ENCODE measurements around the gene TRMT11. TPM values are rescaled to one million over a fixed set of nuclear protein-coding genes. Genes with fewer than 3 reads are reported as not detected.

Gene TRMT11
- total and polyA plus RNA-seq, 2 of the 8 experiments (the other 6 are each of a cell fraction or from before 2014, with no cell fraction given), result 19.7 to 32.4 TPM

DNA sequence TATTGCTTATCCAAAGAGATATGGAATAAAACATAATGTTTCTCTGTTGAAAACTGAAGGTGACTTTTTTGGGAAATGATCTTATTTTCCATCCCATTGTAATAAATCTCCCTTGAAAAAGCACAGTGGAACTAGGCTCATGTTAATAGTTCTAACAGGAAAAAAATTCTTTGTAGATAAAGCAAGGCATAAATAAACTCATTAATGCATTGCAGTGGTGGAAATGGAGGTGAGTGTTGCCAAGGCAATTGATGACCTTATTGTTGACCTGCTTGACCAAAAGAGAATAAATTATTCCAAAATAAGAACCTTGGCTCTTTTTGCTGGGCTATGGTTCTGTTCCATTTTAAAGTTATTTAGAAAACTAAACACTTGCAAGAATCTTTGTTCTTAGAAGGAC, 55.2 kb downstream of the TRMT11 start:
- Histone ChIP-seq H2AK5ac (ENCODE audit: low read depth, low read length) (no peak overlapping the region), H3K79me1 (ENCODE audit: low read depth, low read length) (no peaks in the 10 kb centered on the region), H2BK120ac (replicated peaks; ENCODE audit: low read depth, low read length) (no peak overlapping the region), H2BK12ac (ENCODE audit: low read depth, low read length) (no peak overlapping the region), H4K5ac (ENCODE audit: insufficient read length, low read depth, low read length) (no peak overlapping the region), H3K4me1 (replicated peaks in 1 of 4; ENCODE audit: control insufficient read depth in 3 of 4, insufficient read depth in 4 of 4, low read length in 3 of 4) (no peaks in the 10 kb centered on the region), H3K4ac (replicated peaks; ENCODE audit: insufficient read length, low read depth, low read length) (no peak overlapping the region), H3K9me3 (ENCODE audit: insufficient read depth in 2 of 2, low read depth in 1 of 2, low read length in 1 of 2) (no peaks in the 10 kb centered on the region), H4K91ac (replicated peaks; ENCODE audit: insufficient read length, low read length) (no peak overlapping the region), H3K56ac (replicated peaks; ENCODE audit: insufficient read length, low read depth, low read length) (no peak overlapping the region), H3K4me2 (ENCODE audit: insufficient read depth in 1 of 2, low read depth in 2 of 2, low read length in 2 of 2) (no peak overlapping the region), H2BK20ac (ENCODE audit: low read length) (no peak overlapping the region), H3K79me2 (ENCODE audit: control insufficient read depth in 1 of 2, insufficient read depth in 2 of 2, low read length in 2 of 2) (no peaks in the 10 kb centered on the region), H4K8ac (ENCODE audit: extremely low read depth, insufficient read depth, low read length) (no peak overlapping the region), H3K27me3 (replicated peaks in 1 of 4; ENCODE audit: control insufficient read depth in 3 of 4, extremely low read depth in 1 of 4, insufficient read depth in 3 of 4, low read length in 3 of 4) (no peaks in the 10 kb centered on the region), H2BK15ac (ENCODE audit: low read length) (no peak overlapping the region), H4K20me1 (replicated peaks in 1 of 2; ENCODE audit: control insufficient read depth in 1 of 2, insufficient read depth in 2 of 2, low read length in 2 of 2) (no peaks in the 10 kb centered on the region), H2AFZ (ENCODE audit: low read length) (no peak overlapping the region), H3K18ac (ENCODE audit: extremely low read depth, low read length) (no peak overlapping the region), H3K4me3 (ENCODE audit: extremely low read depth in 1 of 4, insufficient read depth in 2 of 4, low read depth in 3 of 4, low read length in 4 of 4) (no peak overlapping the region), H3K9ac (replicated peaks in 1 of 4; ENCODE audit: extremely low read depth in 1 of 4, low read depth in 3 of 4, low read length in 3 of 4) (no peak overlapping the region), H2BK5ac (ENCODE audit: low read depth, low read length) (no peak overlapping the region), H3K23me2 (ENCODE audit: low read depth, low read length) (no peaks in the 10 kb centered on the region), H3K36me3 (ENCODE audit: control insufficient read depth in 2 of 4, insufficient read depth in 4 of 4, low read length in 3 of 4) (peaks cover 2 to 36% (median 16%) of the 10 kb centered on the region in 4 experiments; a peak in 6 of 8 replicates), H3K27ac (ENCODE audit: low read depth, low read length) (no peak overlapping the region), H3K23ac (ENCODE audit: insufficient read length) (no peak overlapping the region), H3K14ac (ENCODE audit: insufficient read length) (no peak overlapping the region)
- TF ChIP-seq SIRT6 (IDR thresholded peaks at IDR 0.05; ENCODE audit: low read length) (no peak), RBBP5 (IDR thresholded peaks at IDR 0.05; ENCODE audit: borderline replicate concordance, low read depth, low read length) (no peak), CTBP2 (IDR thresholded peaks at IDR 0.05; ENCODE audit: borderline replicate concordance, insufficient read depth, insufficient read length, low read length) (no peak), KDM1A (IDR thresholded peaks at IDR 0.05; ENCODE audit: borderline replicate concordance, low read length) (no peak), CHD2 (IDR thresholded peaks at IDR 0.05; ENCODE audit: low read length) (no peak), GABPA (IDR thresholded peaks at IDR 0.05; ENCODE audit: borderline replicate concordance, insufficient read depth, low read length) (no peak), RXRA (IDR thresholded peaks at IDR 0.05; ENCODE audit: insufficient read depth, low read depth, low read length) (no peak), CHD1 (IDR thresholded peaks at IDR 0.05; ENCODE audit: low read depth, low read length) (no peak), BACH1 (IDR thresholded peaks at IDR 0.05; ENCODE audit: low read length) (no peak), TBP (IDR thresholded peaks at IDR 0.05; ENCODE audit: low read depth, low read length) (no peak), POLR2A (IDR thresholded peaks at IDR 0.05; ENCODE audit: control extremely low read depth in 1 of 2, low read depth in 2 of 2, low read length in 2 of 2) (no peak), EZH2 (IDR thresholded peaks at IDR 0.05; ENCODE audit: low read depth, low read length, severe bottlenecking) (no peak)
- TF ChIP-seq, protein P1, sequence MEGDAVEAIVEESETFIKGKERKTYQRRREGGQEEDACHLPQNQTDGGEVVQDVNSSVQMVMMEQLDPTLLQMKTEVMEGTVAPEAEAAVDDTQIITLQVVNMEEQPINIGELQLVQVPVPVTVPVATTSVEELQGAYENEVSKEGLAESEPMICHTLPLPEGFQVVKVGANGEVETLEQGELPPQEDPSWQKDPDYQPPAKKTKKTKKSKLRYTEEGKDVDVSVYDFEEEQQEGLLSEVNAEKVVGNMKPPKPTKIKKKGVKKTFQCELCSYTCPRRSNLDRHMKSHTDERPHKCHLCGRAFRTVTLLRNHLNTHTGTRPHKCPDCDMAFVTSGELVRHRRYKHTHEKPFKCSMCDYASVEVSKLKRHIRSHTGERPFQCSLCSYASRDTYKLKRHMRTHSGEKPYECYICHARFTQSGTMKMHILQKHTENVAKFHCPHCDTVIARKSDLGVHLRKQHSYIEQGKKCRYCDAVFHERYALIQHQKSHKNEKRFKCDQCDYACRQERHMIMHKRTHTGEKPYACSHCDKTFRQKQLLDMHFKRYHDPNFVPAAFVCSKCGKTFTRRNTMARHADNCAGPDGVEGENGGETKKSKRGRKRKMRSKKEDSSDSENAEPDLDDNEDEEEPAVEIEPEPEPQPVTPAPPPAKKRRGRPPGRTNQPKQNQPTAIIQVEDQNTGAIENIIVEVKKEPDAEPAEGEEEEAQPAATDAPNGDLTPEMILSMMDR (IDR thresholded peaks at IDR 0.05; ENCODE audit: control extremely low read depth in 1 of 3, insufficient read depth in 1 of 3, low read depth in 1 of 3, low read length in 3 of 3), result no peak
- FAIRE-seq (no peak), DNase-seq (ENCODE audit: low read depth in 1 of 2, low spot score in 2 of 2) (no peak)
- ChIA-PET CTCF (ENCODE audit: partially characterized antibody) (interaction anchor here (1.2 kb wide), 1 partner anchor 46 kb away, joined by 3 read pairs; no protein-coding TSS in a partner anchor), POLR2A (ENCODE audit: partially characterized antibody) (interaction anchor here (1.6 kb wide), 1 partner anchor 12 kb away, joined by 3 read pairs; no protein-coding TSS in a partner anchor)
